Hematopoietic multipotent progenitor cell treated with erythropoietin and hydrocortisone succinate and interleukin-3 and kit ligand, for 17 days (in vitro differentiated cells): Measurements from ENCODE around the gene FBXW11.
A peak's percentile ranks its signal among the peaks of the same experiment; 100 is the strongest.

Experiments
- DNase-seq: peaks from one replicate; pipeline ENCODE4 v3.0.0-alpha.2; 2015; ENCODE audit warnings: low spot score

The FBXW11 gene

DNA sequence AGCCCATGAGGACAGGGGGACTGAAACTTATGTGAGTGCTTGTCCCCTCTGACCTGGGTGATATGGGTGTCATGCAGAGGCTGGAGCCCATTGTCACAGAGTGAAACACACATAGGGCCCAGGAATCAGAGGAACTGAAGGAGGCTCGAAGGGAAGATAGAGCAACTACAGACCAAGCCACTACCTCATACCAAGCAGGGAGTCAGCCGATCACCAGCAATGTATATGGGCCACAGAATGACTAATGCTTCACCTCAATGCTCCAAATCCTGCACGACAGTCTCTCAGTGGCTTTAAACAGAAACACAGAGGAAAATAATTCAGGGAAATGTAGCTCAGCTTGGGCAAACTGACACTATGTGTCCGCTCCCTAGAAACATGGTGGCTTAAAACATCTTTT, 8.9 kb upstream of the FBXW11 start:
- DNase-seq: no peak

DNA sequence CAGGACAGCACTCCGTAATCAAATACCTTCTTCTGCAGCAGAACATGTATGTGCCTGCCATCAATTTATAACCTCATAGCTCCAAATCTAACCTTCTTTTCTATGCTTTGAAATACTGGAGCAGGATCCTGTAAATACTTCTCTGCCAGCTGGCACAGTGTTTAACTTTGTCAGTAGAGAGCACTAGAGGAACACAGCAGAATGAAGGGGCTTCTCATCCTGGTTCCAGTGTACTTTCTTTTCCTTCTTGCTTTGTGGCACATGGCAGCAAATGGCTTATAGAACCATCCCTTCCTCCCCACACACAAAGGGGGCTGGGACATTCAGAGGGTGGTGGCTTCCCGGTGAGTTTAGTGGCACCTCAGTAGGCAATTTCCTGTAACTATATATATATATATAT, 3.8 kb upstream of the FBXW11 start:
- DNase-seq: no peak

DNA sequence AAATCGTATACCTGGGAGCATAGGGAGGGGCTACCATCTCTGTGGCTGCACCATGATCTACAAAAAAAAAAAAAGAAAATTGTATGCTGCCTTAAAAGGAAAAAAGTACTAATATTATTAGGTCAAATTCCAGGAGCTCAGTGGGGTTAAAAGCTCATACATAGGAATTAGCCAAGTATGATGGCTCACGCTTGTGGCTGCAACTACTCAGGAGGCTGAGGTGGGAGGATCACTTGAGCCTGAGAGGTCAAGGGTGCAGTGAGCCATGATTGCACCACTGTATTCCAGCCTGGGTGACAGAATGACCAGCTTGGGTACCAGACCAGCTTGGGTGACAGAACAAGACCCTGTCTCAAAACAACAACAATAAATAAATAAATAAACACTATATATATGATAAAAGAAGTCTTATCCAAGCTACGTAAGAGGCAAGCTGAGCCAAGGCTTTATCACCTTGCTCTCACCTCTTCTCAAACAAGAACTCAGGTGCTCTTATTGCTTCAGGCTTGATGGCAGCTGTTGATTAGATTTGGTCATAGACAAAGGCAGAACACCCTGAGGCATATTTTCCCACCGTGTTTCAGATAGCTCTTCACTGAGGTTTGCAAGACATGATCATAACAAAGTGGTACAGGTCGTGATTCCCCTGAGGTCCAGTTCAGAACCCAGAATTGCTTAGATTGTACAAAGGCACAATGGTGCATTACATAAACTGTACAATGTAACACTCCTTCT, 3.3 kb upstream of the FBXW11 start:
- no peak for DNase-seq

DNA sequence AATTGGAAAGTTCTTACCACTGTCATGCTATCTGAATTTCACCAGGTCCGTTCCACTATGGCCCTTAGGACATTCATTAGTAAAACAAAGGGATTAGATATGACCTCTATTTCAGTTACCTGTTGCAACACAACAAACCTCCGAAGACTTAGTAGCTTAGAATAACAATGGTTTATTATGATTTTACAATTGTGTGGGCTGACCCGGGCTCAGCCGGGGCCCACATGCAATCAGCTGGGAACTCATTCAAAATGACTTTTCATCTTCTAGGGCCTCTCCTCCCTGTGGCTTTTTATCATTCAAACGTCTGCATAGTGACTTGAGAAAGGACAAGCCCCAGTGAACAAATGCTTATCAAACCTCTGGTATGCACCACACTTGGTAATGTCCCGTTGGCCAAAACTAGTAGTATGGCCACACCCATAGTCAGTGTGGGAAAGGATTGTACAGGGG, 2.3 kb upstream of the FBXW11 start:
- peak; percentile 44 for DNase-seq

DNA sequence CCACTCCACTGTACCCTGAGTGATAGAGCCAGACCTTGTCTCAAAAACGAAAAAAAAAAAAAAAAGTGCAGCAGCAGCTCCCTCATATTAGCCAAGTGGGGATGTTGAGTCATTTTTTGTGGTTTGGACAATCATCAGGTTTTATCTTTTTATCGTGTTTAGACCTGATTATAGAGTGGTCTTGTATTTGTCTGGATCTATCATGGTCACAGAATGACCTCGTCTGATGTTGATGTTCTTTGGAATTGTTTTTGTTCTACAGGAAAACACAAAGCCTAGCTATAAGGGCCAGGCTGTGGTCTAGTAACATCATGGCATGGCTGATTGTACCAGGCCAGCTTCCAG, 1.6 kb upstream of the FBXW11 start:
- DNase-seq: no peak

DNA sequence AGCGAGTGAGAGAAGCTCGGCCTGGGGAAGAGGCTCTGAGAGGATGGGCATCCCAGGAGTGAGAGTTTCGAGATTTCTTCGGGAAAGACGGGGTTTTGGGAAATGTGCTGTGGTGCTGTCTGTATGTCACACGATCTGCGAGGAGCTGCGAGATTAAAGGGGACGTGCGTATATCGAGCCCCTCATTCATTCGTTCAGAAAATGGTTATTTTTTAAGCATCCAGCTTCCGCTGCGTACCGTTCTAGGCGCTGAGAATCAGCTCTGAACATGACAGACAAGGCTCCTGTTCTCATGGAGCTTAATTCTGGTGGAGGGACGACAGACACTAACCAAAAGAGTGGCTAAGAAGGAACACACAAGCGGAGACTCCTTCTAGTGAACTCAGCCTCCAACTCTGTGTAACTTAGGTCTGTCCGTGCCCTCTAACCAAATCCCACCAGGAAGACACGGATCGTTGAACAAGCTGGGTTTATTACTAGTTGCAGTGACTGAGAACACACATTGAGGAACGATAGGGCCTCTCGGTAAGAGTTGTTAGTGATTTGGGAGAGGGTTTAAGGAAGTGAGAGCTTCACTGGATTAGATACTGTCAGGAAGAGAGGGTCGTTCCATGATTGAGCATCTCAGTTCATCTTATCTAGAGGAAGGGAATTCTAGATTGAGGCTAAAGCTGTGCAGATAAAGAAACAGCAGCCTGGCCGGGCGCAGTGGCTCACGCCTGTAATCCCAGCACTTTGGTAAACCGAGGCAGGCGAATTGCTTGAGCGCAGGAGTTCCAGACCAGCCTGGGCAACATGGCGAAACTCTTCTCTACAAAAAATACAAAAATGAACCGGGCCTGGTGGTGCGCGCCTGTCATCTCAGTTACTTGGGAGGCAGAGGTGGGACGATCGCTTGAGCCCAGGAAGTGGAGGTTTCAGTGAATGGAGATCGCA, 1.0 kb upstream of the FBXW11 start:
- no peak for DNase-seq

DNA sequence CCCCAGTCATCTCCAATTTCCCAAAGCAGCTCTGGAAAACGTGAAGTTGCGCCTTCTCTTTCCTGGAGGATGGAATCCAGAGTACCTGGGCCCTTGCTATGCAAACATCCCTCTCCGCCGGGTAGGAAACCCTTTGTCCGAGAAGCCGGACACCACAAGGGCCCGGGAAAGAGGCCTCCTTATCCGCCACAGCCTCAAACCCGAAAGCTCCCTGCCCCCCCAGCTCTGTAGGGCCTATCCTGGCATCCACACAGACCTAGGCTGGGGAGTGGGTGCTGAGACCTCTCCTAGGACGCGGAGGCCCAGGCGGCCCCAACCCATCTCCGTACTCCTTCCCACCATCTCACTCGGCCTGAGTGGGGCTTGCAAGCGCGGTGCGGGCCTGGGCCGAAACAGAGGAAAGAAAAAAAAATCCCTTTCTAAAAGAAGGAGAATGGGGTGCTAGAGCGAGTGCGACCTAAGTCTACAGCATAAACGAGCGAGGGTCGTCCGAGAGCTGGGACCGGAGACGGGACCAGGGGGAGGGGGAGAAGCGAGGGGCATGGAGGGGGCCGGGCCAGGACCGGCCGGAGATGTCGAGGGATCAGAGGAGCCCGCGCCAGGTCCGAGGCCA, 624 bp downstream of the FBXW11 start:
- peak; percentile 44 for DNase-seq

DNA sequence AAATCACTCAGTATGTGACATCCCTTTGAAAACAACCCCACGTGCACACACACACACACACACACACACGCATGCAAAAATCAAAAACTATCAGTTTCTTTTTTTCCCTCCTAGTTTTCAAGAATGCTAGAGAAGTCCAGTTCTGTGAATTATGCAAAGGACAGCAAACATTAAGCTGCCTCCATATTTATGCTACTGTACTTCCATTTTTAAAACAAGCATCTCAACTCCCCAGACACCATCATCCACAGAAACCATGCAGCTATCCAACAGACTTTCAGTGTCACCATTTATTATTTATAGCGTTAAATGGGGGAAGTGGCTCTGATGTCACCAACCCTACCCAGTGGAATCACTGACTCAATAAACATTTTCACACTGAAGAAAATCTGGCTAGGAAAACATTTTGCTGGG, 1.6 kb downstream of the FBXW11 start:
- DNase-seq: no peak

DNA sequence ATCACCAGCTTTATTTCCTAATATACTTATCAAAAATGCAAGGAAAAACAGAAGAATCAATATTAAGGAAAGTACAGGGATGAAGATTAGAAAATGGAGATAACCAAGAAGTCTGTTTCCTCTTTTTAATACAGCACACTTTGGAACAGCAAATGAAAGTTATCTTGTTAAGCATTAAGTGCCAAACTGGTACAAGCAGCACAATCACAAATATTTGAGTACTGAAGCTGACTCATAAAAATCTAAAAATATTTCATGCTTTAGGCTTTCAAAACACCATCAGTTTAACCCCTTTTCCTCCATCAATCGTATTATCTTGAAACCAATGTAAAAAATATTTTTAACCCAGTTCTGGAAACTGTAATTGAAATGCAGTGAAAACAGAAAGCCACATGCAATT, 2.7 kb downstream of the FBXW11 start:
- DNase-seq: no peak

DNA sequence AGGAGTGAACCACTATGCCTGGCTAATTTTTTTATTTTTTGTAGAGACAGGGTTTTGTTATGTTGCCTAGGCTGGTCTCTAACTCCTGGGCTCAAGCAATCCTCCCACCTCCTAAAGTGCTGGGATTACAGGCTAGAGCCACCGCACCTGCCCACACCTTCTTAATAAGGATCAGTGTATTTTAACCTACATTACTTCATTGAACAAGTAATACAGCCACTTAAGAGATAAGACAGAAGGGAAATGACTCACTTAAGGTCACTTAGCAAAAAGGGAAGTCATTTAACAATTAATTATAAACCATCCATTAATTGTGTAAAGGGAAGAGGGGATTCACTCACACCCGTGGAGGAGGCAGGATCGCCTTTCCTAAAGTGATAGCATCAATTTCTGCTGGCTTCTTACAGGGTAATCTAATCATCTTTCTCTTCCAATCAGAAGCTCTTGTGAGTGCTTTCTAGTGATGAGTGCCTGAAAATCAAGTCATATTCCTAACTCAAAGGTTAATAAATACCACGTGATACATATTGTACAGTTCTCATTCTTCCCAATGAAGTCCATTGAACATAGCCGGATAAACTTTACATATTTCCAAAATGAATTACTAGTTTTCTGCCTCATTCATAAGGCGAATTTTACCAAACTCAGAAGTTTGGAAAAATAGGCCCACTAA, 3.5 kb downstream of the FBXW11 start:
- no peak for DNase-seq

DNA sequence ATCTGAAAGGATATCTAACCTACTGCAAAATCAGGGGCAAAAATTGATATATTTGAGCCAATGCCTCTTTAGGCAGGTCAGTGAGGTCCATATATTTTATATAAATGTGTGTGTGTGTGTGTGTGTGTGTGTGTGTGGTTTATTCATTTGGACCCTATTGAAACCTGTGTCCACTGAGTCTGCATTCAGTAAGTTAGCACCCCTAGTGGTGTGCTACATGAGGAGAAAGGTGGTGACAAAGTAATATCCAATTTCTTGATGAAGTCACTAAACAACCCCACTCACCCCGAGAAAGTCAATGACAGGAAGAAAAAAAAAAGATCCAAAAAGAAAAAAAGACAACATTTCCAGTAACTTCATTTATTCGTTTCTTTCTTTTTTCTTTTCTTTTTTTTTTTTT, 4.1 kb downstream of the FBXW11 start:
- peak; percentile 42 for DNase-seq

DNA sequence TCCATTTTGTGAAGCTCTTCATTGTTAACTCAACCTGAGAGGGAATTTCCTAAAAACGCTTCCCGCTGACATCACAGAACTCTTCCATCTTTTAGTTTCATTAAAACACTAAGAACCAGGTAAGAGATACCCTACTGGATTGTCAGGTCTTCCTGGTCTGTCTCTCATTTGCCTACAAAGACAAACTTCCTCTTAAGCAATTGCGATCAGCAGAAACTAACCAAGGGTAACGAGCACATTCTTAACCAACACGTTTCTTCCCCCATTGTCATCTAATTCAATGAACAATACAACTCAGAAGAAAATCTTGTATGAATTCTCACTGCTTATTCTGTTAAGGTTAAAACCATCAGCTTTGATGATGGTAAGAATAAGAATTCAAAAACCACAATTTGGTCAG, 6.6 kb downstream of the FBXW11 start:
- no peak for DNase-seq

DNA sequence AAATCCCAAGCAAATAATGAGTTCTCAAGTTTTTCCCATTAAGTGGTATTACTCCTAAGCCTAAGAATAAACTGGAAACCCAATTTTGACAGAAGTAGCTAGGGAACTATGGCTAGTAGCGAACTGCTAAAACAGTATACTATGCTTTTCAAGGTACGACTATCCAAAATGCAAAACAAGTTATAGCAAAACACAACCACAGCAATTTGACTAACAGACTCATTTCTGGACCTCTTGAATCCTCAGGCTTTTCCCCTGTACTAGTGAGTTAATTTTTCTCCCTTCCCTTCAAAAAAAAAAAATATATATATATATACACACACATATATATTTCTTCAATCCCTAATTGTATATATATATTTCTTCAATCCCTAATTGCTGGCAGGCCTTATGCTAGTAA, 7.3 kb downstream of the FBXW11 start:
- no peak for DNase-seq

DNA sequence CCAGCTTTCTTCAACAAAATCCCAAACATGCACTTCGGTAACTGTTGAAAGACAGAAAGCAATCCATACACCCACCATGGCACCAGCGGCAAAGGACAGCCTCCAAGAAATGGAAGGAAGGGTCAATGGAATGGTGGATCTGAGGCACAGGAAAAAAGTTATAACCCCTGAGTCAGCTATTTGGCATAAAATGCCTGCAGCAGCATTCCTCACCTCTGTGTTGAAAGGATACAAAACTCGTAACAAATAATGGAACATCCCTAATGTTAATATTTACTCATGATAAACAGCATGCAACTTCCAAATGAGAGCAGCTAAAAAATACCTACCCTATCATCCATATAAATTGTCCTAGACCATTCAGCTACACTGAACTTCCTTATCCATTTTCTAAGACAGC, 9.4 kb downstream of the FBXW11 start:
- no peak for DNase-seq

DNA sequence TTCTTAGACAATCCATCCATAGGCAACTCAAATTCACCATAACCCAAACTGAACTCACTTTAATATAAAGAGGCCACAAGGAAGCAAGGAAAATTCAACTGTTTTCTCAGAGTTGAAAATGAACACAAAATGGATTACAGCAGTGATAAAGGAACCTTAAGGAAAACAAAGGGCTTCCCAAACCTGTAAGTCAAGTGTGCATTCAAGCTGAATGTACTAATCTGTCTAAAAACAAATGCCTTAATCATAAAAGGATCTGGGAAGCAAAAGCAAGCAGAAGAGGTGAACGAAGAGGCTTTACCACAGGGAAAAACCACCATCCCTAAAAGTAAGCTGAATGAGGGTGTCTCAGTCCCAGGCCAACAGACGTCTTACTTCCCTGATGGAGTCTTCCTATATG, 13.6 kb downstream of the FBXW11 start:
- DNase-seq: no peak

DNA sequence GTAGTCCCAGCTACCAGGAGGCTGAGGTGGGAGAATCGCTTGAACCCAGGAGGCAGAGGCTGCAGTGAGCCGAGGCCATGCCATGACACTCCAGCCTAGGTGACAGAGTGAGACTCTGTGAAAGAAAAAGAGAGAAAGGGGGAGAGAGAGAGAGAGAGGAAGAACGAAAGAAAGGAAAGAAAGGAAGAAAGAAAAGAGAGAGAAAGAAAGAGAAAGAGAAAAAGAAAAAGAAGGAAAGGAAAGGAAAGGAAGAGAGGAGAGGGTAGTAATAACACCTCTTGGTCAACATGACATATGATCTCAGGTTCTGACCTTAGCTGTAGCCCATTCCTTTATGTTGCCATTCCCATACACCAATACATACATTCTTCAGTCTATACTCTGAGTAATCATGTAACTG, 14.1 kb downstream of the FBXW11 start:
- no peak for DNase-seq

DNA sequence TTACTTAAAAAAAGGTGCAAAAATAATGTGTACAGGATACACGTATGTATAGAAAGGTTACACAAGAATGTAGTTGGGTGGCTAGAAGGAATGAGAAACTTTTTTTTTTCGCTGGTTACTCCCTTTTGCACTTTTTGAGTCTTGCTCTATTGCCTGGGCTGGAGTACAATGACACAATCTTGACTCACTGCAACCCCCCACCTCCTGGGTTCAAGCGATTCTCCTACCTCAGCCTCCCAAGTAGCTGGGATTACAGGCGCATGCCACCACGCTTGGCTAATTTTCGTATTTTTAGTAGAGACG, 15.8 kb downstream of the FBXW11 start:
- DNase-seq: no peak

DNA sequence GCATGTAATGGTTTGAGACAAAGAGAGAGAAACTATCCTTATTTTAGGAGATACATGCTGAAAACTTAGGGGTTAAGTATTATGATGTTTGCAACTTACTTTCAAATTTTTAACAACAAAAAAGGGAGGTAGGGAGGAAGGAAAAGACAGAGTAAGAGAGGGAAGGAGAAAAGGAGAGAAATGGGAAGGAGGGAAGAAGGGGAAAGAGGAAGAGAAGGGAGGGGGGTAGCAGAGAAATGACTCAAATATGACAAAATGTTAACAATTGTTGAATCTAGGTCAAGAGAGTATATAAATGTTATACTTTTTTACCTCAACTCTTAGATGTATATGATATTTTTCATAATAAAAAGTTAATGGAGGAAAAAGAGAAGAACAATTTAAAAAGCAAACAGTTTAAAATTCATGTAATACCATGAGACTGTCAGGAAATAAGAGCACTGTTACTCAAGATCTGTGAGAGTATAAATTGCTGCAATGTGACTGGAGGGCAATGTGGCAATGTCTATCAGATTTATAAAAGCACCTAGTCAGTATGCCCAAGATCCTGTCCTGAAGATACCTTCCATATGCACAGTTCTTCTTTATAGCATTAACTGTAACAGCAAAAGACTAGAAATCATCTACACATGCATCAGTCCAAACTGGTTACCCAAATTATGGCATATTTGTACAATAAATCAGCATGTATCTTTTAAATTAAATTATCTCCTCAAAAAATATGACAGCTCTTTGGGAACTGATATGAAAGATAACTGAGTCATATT, 16.3 kb downstream of the FBXW11 start:
- no peak for DNase-seq

DNA sequence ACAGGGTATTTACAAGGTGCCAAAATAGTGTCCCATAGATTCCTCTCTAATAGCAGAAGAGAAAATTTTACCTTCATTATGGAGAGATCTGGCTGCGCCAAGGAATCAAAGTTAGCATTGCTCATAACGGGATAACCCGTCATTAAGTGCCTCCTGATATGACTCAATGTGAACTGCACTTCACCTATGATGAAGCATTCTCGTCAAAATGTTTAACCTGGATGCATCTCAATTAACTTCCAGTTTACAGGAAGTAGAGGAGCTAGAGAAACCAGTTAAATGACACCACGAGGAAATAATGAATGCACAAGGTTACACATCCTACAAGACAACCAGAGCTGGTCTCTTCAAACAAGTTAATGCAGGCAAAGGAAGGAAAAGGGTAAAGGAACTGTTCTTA, 17.2 kb downstream of the FBXW11 start:
- no peak for DNase-seq

DNA sequence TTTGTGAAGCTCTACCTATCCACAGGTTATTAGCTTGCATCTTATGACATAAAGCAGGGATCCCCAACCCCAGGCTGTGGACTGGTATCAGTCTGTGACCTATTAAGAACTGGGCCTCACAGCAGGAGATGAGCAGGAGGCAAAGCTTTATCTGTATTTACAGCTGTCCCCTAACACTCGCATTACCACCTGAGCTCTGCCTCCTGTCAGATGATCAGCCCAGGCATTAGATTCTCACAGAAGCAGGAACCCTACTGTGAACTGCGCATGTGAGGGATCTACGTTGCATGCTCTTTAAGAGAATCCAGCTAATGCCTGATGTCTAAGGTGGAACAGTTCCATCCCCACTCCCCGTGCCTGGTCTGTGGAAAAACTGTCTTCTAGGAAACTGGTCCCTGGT, 19.7 kb downstream of the FBXW11 start:
- DNase-seq: no peak

DNA sequence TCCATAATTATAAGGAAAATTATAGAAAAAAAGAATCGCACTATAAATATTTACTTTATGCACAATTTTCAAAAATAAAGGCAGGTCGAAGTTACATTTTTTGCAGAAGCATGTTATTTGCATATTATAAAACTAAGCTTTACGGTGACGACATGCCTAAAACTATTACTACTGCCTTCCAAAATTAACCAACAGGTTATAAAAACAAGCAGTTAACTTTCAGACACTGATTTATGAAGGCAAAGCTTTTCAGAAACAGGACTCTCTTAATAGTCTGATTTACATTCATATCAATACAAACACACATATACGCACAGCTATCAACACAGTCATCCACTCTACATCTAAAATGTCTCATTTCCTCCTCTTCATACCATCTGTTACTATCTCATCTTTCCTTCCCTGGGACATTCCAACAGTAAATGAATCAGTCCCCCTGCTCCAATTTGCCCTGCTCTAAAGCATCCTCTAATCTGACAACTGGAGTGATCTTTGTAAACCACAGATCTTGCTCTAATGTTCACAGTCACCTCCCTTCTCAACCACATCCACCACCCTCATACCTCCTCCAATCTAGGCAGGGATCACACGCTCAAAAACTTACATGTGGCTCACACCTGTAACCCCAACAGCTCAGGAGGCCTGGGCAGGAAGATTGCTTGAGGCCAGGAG, 21.6 kb downstream of the FBXW11 start:
- DNase-seq: no peak
